HG02798 (cell line): ENCODE measurements around the gene PRR36.

Experiments used
- ATAC-seq: cut with Tn5 transposase; IDR thresholded peaks from one replicate; pipeline ENCODE4 v1.9.1; 2021; ENCODE audit warnings: mild to moderate bottlenecking; ENCODE audit not compliant: unreplicated experiment, poor library complexity

PRR36 gene

GRCh38 chr19:7914099-7914498 lies 39.9 kb upstream of the PRR36 start:
- ATAC-seq = no peak

GRCh38 chr19:7913652-7914051 lies 39.5 kb upstream of the PRR36 start:
- ATAC-seq = no peak

- no peak for ATAC-seq
Observed at GRCh38 chr19:7912697-7913564, 38.7 kb upstream of the PRR36 start.

GRCh38 chr19:7912144-7912696 lies 38.0 kb upstream of the PRR36 start:
- ATAC-seq = no peak

GRCh38 chr19:7911508-7912143 lies 37.4 kb upstream of the PRR36 start:
- ATAC-seq = no peak

- no peak for ATAC-seq
Observed at GRCh38 chr19:7910321-7911161, 36.4 kb upstream of the PRR36 start.

GRCh38 chr19:7909471-7910067 lies 35.4 kb upstream of the PRR36 start:
- no peak for ATAC-seq

GRCh38 chr19:7908742-7909461 lies 34.7 kb upstream of the PRR36 start:
- ATAC-seq = no peak

- no peak for ATAC-seq
Observed at GRCh38 chr19:7908078-7908699, 34.0 kb upstream of the PRR36 start.

GRCh38 chr19:7907544-7907943 lies 33.4 kb upstream of the PRR36 start:
- no peak for ATAC-seq

GRCh38 chr19:7907122-7907521 lies 32.9 kb upstream of the PRR36 start:
- no peak for ATAC-seq

GRCh38 chr19:7905859-7906258 lies 31.7 kb upstream of the PRR36 start:
- no peak for ATAC-seq

GRCh38 chr19:7905268-7905667 lies 31.1 kb upstream of the PRR36 start:
- no peak for ATAC-seq

GRCh38 chr19:7904074-7905020 lies 30.2 kb upstream of the PRR36 start:
- peak; percentile 42 for ATAC-seq

- ATAC-seq = peak; percentile 87
Observed at GRCh38 chr19:7903244-7904073, 29.3 kb upstream of the PRR36 start, which contains the start of gene MAP2K7. TSS of gene MAP2K7 (plus strand) at chr19:7903877. CDS start at chr19:7903945, 68 bp downstream.

GRCh38 chr19:7902796-7903243 lies 28.6 kb upstream of the PRR36 start:
- no peak for ATAC-seq

- ATAC-seq = no peak
Observed at GRCh38 chr19:7901337-7901736, 27.1 kb upstream of the PRR36 start.
